ENCODE results near the gene PLEKHG5. TPM values are rescaled to one million over a fixed set of nuclear protein-coding genes. Genes with fewer than 3 reads are reported as not detected.

The PLEKHG5 gene
- total RNA-seq, 1 experiment from 2014 or later, result 1.6 TPM

DNA sequence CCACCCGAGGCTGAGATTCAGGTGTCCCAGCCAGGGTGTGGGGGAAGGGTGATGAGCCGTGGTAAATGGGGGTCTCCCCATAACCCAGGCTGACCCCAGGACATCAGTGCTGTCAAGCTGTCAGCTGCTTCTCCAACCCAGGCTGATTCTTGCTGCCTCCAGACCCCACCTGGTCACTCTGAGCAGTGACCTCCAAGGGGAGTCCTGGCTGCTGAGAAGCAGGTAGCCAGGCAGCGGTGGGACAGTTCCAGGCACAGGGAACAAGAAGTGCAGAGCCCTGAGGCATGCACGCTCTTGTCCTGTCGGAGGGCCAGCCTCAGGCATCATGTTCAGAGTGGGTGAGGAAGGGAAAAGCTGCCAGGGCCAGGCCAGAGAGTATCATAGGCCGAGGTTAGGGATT lies 65.8 kb downstream of the PLEKHG5 start:
- no peak for DNase-seq (ENCODE audit: low read depth in 1 of 2, low spot score in 2 of 2)
- no peak overlapping the region for H3K27ac ChIP-seq
- H3K4me1 ChIP-seq (replicated peaks), result peaks cover 5% of the 10 kb centered on the region
- H3K27me3 ChIP-seq (replicated peaks), result peaks cover 66% of the 10 kb centered on the region
- no peak overlapping the region for H3K4me3 ChIP-seq
- 0 out of 2 replicates have a peak, but pooled peaks cover 2% of the 10 kb centered on the region for H3K9me3 ChIP-seq (replicated peaks)
- no peaks in the 10 kb centered on the region for H3K36me3 ChIP-seq

DNA sequence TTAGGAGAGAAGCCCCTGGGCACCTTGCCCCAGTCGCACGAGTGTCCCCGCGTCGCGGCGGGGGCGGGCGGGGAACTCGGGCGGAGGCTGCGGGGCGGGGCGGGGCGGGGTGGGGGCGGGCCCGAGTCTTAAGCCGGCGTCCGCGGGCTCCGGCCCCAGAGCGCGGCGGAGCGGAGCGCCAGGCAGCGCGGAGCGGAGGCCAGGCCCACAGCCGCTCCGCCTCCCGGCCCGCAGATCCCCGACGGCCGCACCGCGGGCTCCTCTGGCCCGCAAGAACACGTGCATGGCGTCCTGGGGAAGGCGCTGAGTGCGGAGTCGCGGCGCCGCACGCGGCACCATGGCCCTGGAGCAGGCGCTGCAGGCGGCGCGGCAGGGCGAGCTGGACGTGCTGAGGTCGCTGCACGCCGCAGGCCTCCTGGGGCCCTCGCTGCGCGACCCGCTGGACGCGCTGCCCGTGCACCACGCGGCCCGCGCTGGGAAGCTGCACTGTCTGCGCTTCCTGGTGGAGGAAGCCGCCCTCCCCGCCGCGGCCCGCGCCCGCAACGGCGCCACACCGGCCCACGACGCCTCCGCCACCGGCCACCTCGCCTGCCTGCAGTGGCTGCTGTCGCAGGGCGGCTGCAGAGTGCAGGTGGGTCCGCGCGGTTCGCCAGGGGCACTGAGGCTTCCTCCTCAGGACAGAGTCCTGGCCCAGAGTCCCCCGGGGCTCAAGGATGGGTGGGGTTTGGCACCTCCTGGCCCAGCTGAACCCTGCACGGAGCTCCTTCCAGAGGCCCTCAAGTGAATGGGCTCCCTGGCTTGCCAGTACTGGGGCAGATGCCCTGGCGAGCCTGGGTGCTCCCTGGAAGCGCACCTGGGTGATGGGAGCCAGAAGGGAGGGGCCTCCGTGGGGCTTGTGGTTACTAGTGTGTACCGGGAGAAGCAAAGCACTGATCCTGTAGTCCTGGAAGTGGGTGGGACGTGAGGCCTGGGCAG lies 66.6 kb downstream of the PLEKHG5 start, which contains the start of gene ESPN:
TSS of gene ESPN (plus strand) at position 158 of the 975 bp plus-strand sequence. CDS start at position 338, 180 bp downstream.
- H3K9me3 ChIP-seq (replicated peaks), result 0 out of 2 replicates have a peak, but pooled peaks cover 2% of the 10 kb centered on the region
- no peaks in the 10 kb centered on the region for H3K36me3 ChIP-seq
- H3K4me1 ChIP-seq (replicated peaks), result peaks cover 8% of the 10 kb centered on the region
- no peak for DNase-seq (ENCODE audit: low read depth in 1 of 2, low spot score in 2 of 2)
- peaks cover 73% of the 10 kb centered on the region for H3K27me3 ChIP-seq (replicated peaks)
- H3K4me3 ChIP-seq, result no peak within 1 kb of the TSS
- H3K27ac ChIP-seq, result no peak within 1 kb of the TSS

DNA sequence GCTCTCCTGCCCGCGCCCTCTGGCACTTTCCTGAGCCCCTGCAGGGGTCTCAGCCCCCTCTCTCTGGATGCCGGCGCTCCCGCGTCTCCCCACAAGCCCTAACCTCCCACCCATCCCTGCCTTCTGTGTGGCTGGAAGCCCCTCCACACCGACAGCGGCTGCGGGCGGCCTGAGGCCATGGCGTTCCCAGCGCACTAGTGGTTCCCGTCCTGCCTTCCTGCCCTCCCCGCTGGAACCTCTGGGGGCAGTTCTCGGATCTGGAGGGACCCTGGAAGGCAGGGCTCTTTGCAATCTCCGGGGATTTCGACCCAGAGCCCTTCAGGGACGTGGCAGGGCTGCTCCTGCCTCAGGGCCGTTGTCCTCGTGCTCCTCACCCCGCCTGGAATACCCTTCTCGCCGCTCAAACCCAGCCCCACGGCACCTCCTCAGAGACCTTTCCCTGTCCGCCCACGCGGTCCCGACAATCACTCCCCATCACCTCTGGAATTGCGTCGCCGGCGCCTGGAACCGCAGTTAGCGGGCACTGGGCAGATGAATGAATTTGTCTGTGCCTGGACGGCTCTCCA lies 67.4 kb downstream of the PLEKHG5 start:
- H3K27ac ChIP-seq, result no peak overlapping the region
- H3K4me3 ChIP-seq, result no peak overlapping the region
- no peak for DNase-seq (ENCODE audit: low read depth in 1 of 2, low spot score in 2 of 2)
- H3K36me3 ChIP-seq, result no peaks in the 10 kb centered on the region
- H3K4me1 ChIP-seq (replicated peaks), result peaks cover 11% of the 10 kb centered on the region
- 0 out of 2 replicates have a peak, but pooled peaks cover 2% of the 10 kb centered on the region for H3K9me3 ChIP-seq (replicated peaks)
- peaks cover 81% of the 10 kb centered on the region for H3K27me3 ChIP-seq (replicated peaks)

DNA sequence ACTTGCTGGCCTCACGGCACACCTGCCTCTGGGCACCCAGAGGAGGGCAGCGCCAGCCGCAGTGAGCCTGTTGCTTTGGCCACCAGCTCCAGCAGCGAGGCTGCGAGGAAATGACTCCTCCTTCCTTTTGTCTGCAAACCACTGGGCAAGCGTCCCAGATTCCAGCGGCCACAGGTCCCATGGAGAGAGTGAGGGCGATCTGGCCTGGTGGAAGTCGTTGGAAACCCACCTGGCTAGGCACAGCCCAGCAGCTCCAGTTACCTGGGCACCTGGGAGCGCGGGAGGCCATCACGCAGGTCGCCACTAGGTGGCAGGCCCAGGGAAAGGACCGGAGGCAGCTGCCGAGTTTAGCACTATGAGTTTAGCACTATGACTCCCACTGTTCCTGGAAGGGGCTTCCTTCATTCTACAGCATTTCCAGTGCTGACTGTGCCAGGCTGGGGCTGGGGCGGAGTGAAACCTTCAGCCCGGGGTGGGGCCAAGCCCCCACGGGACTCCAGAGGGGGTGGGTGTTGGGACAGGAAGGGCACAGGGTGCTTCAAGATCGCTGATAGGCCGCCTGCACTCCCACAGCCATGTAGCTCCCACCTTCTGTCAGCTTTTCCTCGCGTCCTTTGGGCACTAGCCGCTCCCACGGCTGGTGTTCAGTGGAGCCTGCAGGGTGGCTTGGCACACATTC lies 68.0 kb downstream of the PLEKHG5 start:
- peak in 1 of 2 experiments; percentile 49 for DNase-seq (ENCODE audit: low read depth in 1 of 2, low spot score in 2 of 2)
- peaks cover 88% of the 10 kb centered on the region for H3K27me3 ChIP-seq (replicated peaks)
- H3K4me1 ChIP-seq (replicated peaks), result peaks cover 11% of the 10 kb centered on the region
- 0 out of 2 replicates have a peak, but pooled peaks cover 2% of the 10 kb centered on the region for H3K9me3 ChIP-seq (replicated peaks)
- H3K36me3 ChIP-seq, result no peaks in the 10 kb centered on the region
- no peak overlapping the region for H3K27ac ChIP-seq
- no peak overlapping the region for H3K4me3 ChIP-seq

DNA sequence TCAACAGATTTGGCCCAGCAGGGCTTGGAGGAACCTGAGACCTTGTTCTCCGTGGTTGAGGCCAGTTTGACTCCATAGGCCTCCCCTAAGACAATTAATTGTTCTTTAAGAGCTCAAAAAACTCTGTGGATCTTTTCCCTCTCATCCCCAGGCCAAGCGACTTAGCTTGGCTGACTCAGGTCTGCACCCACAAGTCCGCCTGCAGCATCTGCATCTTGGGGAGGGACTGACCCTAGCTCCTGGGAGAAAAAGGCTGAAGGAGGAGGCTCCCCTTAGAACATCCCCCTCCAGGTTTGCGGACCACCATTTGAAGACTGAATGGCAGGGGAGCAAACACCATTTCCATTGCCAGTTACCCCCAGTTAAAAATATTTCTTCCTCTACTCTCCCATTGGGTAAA lies 70.2 kb downstream of the PLEKHG5 start:
- Histone ChIP-seq H3K9me3 (replicated peaks) (0 out of 2 replicates have a peak, but pooled peaks cover 2% of the 10 kb centered on the region), H3K36me3 (no peaks in the 10 kb centered on the region), H3K4me1 (replicated peaks) (peaks cover 11% of the 10 kb centered on the region), H3K4me3 (no peak overlapping the region), H3K27me3 (replicated peaks) (peaks cover 97% of the 10 kb centered on the region), H3K27ac (no peak overlapping the region)
- no peak for DNase-seq (ENCODE audit: low read depth in 1 of 2, low spot score in 2 of 2)

DNA sequence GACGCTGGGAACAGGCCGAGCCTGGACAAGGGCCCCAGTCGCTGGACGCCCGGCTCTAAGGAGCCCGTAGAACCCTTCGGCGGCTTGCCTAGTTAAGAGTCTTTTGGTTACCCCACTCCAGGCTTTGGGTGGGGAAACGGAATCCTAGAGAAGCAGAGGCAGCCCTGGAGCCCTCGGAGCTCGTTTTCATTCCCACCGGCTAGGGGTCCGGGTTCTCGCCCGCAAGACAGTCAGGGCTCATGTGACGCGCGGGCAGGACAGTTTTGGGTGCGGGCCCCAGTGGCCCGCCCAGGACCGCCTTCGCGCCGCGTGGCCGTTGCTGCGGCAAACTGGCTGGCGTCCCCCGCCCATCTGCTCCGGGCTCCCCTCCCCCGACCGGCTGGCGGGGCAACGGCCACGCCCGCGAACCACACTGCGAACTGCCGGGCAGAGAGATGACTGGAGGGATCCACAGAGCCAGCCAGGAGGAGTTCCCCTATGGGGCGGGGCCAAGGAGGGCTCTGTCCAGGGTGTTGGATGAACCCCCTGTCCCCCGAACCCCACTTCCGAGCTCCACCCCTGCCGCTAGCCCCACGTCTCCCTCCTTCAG lies 70.9 kb downstream of the PLEKHG5 start:
- Histone ChIP-seq H3K27me3 (replicated peaks) (peaks cover 97% of the 10 kb centered on the region), H3K9me3 (replicated peaks) (0 out of 2 replicates have a peak, but pooled peaks cover 2% of the 10 kb centered on the region), H3K4me3 (no peak overlapping the region), H3K4me1 (replicated peaks) (peaks cover 15% of the 10 kb centered on the region), H3K36me3 (no peaks in the 10 kb centered on the region), H3K27ac (no peak overlapping the region)
- no peak for DNase-seq (ENCODE audit: low read depth in 1 of 2, low spot score in 2 of 2)

DNA sequence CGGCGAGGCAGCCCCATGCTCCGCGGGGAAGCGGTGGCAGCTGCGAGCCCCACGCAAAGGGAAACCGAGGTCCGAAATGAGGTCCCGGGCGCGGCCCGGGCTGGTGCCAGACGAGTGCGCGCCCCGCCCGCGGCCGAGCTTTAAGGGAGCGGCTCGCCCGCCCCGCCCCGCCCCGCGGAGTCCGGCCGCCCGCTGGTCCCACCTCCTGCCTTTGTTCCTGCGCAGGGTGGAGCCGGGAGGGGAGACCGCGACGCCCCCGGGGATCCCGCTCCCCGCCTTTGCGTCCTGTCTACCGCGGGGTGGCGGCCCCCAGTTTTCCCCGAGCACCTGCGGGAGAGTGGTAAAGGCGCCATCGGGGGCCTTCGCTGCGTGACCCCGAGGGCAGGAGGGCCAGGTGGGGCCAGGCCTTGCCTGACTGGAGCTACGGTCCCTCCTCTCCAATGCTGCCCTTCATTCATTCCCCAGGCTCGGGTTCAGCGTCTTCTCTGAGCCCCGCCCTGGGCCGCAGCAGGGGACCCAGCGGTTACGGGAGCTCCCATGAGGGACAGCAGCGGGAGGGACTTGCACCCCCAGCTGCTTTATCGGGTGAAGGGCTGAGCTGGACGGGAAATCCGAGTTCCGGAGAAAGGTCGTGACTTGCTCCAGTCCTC lies 71.5 kb downstream of the PLEKHG5 start, which contains the start of gene HES2:
TSS of gene HES2 (minus strand) at position 116 of the 650 bp plus-strand sequence. CDS start at position 17, 99 bp downstream.
- H3K4me1 ChIP-seq (replicated peaks), result peaks cover 16% of the 10 kb centered on the region
- DNase-seq (ENCODE audit: low read depth in 1 of 2, low spot score in 2 of 2), result no peak
- no peaks in the 10 kb centered on the region for H3K36me3 ChIP-seq
- no peak within 1 kb of the TSS for H3K27ac ChIP-seq
- H3K9me3 ChIP-seq (replicated peaks), result 0 out of 2 replicates have a peak, but pooled peaks cover 2% of the 10 kb centered on the region
- H3K4me3 ChIP-seq, result no peak within 1 kb of the TSS
- peaks cover 97% of the 10 kb centered on the region for H3K27me3 ChIP-seq (replicated peaks)

DNA sequence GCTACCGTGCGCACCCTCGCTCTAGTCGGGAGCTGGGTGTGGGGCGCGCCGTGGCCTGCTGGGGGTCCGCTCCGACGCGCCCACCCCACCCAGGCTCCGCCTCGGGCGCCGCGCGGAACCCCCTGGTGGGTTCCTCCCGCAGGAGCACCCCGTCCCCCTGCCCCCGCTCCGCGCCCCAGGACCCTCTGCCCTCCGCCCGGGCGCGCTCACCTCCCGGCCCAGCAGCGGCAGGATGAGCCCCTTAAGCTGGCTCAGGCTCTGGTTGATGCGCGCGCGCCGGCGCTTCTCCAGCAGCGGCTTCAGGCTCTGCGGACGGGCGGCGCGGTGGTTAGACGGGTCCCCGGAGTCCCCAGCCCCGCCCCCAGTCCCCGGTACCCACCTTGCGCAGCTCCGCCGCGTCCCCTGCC lies 72.1 kb downstream of the PLEKHG5 start:
- H3K9me3 ChIP-seq (replicated peaks), result no peaks in the 10 kb centered on the region
- H3K4me3 ChIP-seq, result no peak overlapping the region
- H3K27me3 ChIP-seq (replicated peaks), result peaks cover 99% of the 10 kb centered on the region
- no peak for DNase-seq (ENCODE audit: low read depth in 1 of 2, low spot score in 2 of 2)
- H3K27ac ChIP-seq, result no peak overlapping the region
- H3K4me1 ChIP-seq (replicated peaks), result peaks cover 16% of the 10 kb centered on the region
- no peaks in the 10 kb centered on the region for H3K36me3 ChIP-seq

DNA sequence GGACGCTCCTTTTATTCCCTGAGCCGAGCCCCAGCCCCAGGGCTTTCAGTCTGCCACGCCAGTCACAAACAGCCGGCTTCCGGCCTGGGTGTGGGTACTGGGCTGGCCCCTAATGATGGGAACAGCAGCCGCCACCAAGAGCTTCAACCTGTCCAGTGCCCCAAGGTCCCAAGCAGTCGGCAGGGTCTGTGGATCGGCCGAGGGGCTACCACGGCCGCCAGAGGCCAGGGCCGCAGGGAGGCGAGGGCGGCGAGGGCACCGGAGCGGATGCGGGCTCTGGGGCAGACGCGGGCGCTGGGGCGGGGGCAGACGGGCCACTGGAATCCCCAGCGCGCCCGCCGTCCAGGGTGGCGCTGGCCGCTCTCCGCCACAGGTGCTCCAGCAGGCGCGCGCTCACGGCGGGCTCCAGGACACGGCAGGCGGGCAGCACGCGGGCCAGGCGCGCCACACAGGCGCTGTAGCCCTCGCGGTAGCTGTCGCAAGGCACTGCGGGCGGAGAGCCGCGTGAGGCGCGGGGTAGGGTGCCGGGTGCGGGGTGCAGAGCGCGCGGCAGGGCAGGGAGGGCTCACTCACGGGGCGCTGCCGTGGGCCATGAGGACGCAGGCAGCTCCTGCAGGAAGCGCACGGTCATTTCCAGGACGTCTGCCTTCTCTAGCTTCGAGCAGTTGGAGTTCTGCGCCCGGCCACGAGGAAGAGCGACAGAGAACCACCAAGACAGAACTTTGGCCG lies 72.6 kb downstream of the PLEKHG5 start:
- Histone ChIP-seq H3K4me1 (replicated peaks) (peaks cover 20% of the 10 kb centered on the region), H3K27me3 (replicated peaks) (peaks cover 93% of the 10 kb centered on the region), H3K9me3 (replicated peaks) (no peaks in the 10 kb centered on the region), H3K27ac (no peak overlapping the region), H3K4me3 (no peak overlapping the region), H3K36me3 (no peaks in the 10 kb centered on the region)
- no peak for DNase-seq (ENCODE audit: low read depth in 1 of 2, low spot score in 2 of 2)

DNA sequence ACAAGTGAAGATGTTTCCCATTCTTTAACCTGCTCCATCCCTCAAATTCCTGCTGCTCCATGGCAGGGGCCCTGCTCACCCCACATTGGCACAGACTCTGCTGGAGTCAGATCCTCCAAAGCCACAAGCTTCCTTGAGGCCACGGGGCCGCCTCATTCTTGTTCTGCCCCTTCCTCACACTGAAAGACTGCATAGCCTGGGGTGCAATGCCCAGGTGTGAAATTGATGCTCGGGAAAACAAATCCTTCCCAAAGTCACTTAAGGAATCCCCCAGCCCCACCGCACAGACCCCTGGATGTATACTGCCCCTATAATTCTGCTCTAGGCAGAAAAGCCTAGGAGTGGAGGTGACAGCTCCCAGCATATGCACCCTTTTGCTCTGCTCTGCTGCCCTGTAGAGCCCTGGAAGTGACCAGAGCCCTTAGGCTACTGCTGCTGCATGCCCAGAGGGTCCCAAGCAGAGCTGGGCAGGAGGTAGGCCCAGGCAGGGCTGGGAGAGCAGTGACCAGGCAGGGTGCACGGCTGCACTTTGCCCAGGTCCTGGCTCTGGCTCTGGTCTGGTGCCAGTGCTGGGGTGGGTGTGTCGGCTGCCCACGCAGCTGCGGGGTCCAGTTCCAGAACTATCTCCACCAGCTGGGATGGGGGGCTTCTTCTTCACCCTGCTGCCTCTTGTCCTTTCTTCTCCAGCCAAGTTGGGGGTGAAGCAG lies 73.4 kb downstream of the PLEKHG5 start:
- Histone ChIP-seq H3K36me3 (no peaks in the 10 kb centered on the region), H3K27me3 (replicated peaks) (peaks cover 86% of the 10 kb centered on the region), H3K4me3 (no peak overlapping the region), H3K9me3 (replicated peaks) (no peaks in the 10 kb centered on the region), H3K4me1 (replicated peaks) (peaks cover 25% of the 10 kb centered on the region), H3K27ac (no peak overlapping the region)
- no peak for DNase-seq (ENCODE audit: low read depth in 1 of 2, low spot score in 2 of 2)

Data from SJSA1 (cell line).